SK-N-SH (cell line): ENCODE results near the gene ANKRD44. TPM values are rescaled to one million over a fixed set of nuclear protein-coding genes. Genes with fewer than 3 reads are reported as not detected.
A peak's percentile ranks its signal among the peaks of the same experiment; 100 is the strongest.

ENCODE experiments used
- CTCF ChIA-PET: fragments of 300-600, 350-600 bp; formaldehyde crosslinking; extraction: SDS; loops from one replicate; lab custom pipeline; 2021; lab: Yijun Ruan, JAX
- POLR2A ChIA-PET: fragments of 350-600 bp; sonication (Branson Sonifier 250); formaldehyde crosslinking; extraction: SDS; loops from one replicate; lab custom pipeline; 2020; ENCODE audit warnings: antibody characterized with exemption, inconsistent platforms; lab: Yijun Ruan, JAX
- DNase-seq: peaks from one replicate; pipeline ENCODE4 v3.0.0; 2012
- H2AFZ ChIP-seq: fragments of 200-600 bp; sonication (generic); 2 replicates; pipeline ENCODE4 v1.8.1; 2016; ENCODE audit warnings: antibody characterized with exemption, mild to moderate bottlenecking, low read depth
- H3F3A ChIP-seq: fragments of 200-600 bp; sonication (generic); replicated peaks from 2 replicates; pipeline ENCODE3; 2016; ENCODE audit warnings: antibody characterized with exemption, mild to moderate bottlenecking; ENCODE audit not compliant: insufficient read depth
- H3K27ac ChIP-seq, 2 experiments: fragments of 200-500 bp in 1 of 2; fragments of 200-600 bp in 1 of 2; sonication (Bioruptor generic) in 1 of 2; sonication (generic), shearing (Covaris generic) in 1 of 2; 2 replicates each; pipeline versions ENCODE4 v1.5.1 to v1.6.1; 2014 to 2016; ENCODE audit warnings: low read depth in 2 of 2, inconsistent platforms in 1 of 2, low read length in 1 of 2, mild to moderate bottlenecking in 1 of 2, mixed read lengths in 1 of 2
- H3K27me3 ChIP-seq: fragments of 200-600 bp; sonication (generic), shearing (Covaris generic); 2 replicates; pipeline ENCODE4 v1.6.1; 2016; ENCODE audit warnings: mixed run types; ENCODE audit not compliant: insufficient read depth
- H3K36me3 ChIP-seq, 2 experiments: fragments of 200-500 bp in 1 of 2; fragments of 200-600 bp in 1 of 2; sonication (Bioruptor generic) in 1 of 2; sonication (generic) in 1 of 2; replicated peaks in 1 of 2; 2 replicates each; pipeline versions ENCODE3 to v1.5.1; 2014 to 2016; ENCODE audit warnings: low read length in 1 of 2, mild to moderate bottlenecking in 1 of 2; ENCODE audit not compliant: insufficient read depth in 2 of 2, control insufficient read depth in 1 of 2
- H3K4me1 ChIP-seq, 2 experiments: fragments of 200-500 bp in 1 of 2; fragments of 200-600 bp in 1 of 2; sonication (Bioruptor generic) in 1 of 2; sonication (generic), shearing (Covaris generic) in 1 of 2; 2 replicates each; pipeline versions ENCODE4 v1.5.1 to v1.6.1; 2014 to 2016; ENCODE audit warnings: low read depth in 1 of 2, low read length in 1 of 2, mixed run types in 1 of 2; ENCODE audit not compliant: insufficient read depth in 2 of 2, control insufficient read depth in 1 of 2
- H3K4me2 ChIP-seq: fragments of 200-600 bp; sonication (generic), shearing (Covaris generic); 2 replicates; pipeline ENCODE4 v1.6.1; 2017; ENCODE audit warnings: mixed run types
- H3K4me3 ChIP-seq, 2 experiments: fragments of 200-500 bp in 1 of 2; fragments of 200-600 bp in 1 of 2; sonication (Bioruptor generic) in 1 of 2; sonication (generic), shearing (Covaris generic) in 1 of 2; 2 replicates each; pipeline versions ENCODE4 v1.5.1 to v1.8.1; 2014 to 2016; ENCODE audit warnings: low read depth in 2 of 2, inconsistent platforms in 1 of 2, low read length in 1 of 2, mild to moderate bottlenecking in 1 of 2, mixed read lengths in 1 of 2, moderate library complexity in 1 of 2
- H3K79me2 ChIP-seq: fragments of 200-600 bp; sonication (generic); 2 replicates; pipeline ENCODE4 v1.8.1; 2017; ENCODE audit warnings: mild to moderate bottlenecking; ENCODE audit not compliant: insufficient read depth
- H3K9ac ChIP-seq: fragments of 200-600 bp; sonication (generic); 2 replicates; pipeline ENCODE4 v1.6.1; 2017; ENCODE audit warnings: mixed run types
- H3K9me2 ChIP-seq: fragments of 200-600 bp; sonication (generic); 2 replicates; pipeline ENCODE4 v1.6.1; 2017; ENCODE audit warnings: mixed run types
- H3K9me3 ChIP-seq: fragments of 200-600 bp; sonication (generic); 2 replicates; pipeline ENCODE4 v1.6.1; 2017; ENCODE audit warnings: mixed run types, mild to moderate bottlenecking, moderate library complexity
- H4K20me1 ChIP-seq: fragments of 200-600 bp; sonication (generic); 2 replicates; pipeline ENCODE4 v1.6.1; 2017; ENCODE audit warnings: mild to moderate bottlenecking, mixed run types; ENCODE audit not compliant: insufficient read depth
- ELF1 ChIP-seq: IDR thresholded peaks from 2 replicates; pipeline ENCODE4 v1.4.0; 2012
- EP300 ChIP-seq, 2 experiments: IDR thresholded peaks; 2 replicates each; pipeline versions ENCODE4 v1.4.0 to v1.6.1; 2012; ENCODE audit warnings: borderline replicate concordance in 1 of 2, low read depth in 1 of 2, low read length in 1 of 2
- EZH2phosphoT487 ChIP-seq: fragments of 200-600 bp; sonication (generic); IDR thresholded peaks from 2 replicates; pipeline ENCODE4 v1.6.1; 2017; ENCODE audit warnings: low read depth, mixed run types, mild to moderate bottlenecking, antibody characterized with exemption, moderate library complexity, borderline replicate concordance
- GABPA ChIP-seq: IDR thresholded peaks from 2 replicates; pipeline ENCODE4 v1.4.0; 2012; ENCODE audit warnings: low read depth, mild to moderate bottlenecking
- MEF2A ChIP-seq: IDR thresholded peaks from 2 replicates; pipeline ENCODE4 v1.4.0; 2012; ENCODE audit warnings: low read depth, borderline replicate concordance
- RCOR1 ChIP-seq: fragments of 150-350 bp; IDR thresholded peaks from 2 replicates; pipeline ENCODE4 v1.6.1; 2017; ENCODE audit warnings: antibody characterized with exemption, low read length
- RFX5 ChIP-seq: IDR thresholded peaks from 2 replicates; pipeline ENCODE4 v1.6.1; 2012; ENCODE audit warnings: mild to moderate bottlenecking, improper control_type of control experiment, low read length
- SIN3A ChIP-seq: IDR thresholded peaks from 2 replicates; pipeline ENCODE4 v1.6.1; 2012; ENCODE audit warnings: low read depth, mild to moderate bottlenecking, low read length, moderate library complexity, borderline replicate concordance
- SMC3 ChIP-seq: IDR thresholded peaks from 2 replicates; pipeline ENCODE4 v1.6.1; 2012; ENCODE audit warnings: low read depth, low read length, improper control_type of control experiment
- TEAD4 ChIP-seq: IDR thresholded peaks from 2 replicates; pipeline ENCODE4 v1.4.0; 2012; ENCODE audit warnings: mild to moderate bottlenecking, borderline replicate concordance; ENCODE audit not compliant: insufficient read depth
- WGBS: methylation state at CpG from one replicate; pipeline ENCODE4 v1.1.6; 2017; ENCODE audit warnings: low lambda C conversion rate; 5-methylcytosine and 5-hydroxymethylcytosine counted together
- polyA plus RNA-seq, 3 experiments: library from polyadenylated mRNA; depleted of rRNA; stranded (reverse); fragments of >200 nt; gene quantifications; 2 replicates each; pipeline ENCODE4 v1.2.3, GENCODE V29; 2012
- TF ChIP-seq, protein P1 (sequence below): IDR thresholded peaks from 2 replicates; pipeline ENCODE4 v1.6.1; 2012; ENCODE audit warnings: mild to moderate bottlenecking, low read depth, low read length, moderate library complexity
- TF ChIP-seq, protein P2 (sequence below): IDR thresholded peaks from 2 replicates; pipeline ENCODE4; 2012

ANKRD44 gene
- polyA plus RNA-seq, 1 of the 3 experiments (the other 2 are of a cell fraction), result 12.5 TPM

DNA sequence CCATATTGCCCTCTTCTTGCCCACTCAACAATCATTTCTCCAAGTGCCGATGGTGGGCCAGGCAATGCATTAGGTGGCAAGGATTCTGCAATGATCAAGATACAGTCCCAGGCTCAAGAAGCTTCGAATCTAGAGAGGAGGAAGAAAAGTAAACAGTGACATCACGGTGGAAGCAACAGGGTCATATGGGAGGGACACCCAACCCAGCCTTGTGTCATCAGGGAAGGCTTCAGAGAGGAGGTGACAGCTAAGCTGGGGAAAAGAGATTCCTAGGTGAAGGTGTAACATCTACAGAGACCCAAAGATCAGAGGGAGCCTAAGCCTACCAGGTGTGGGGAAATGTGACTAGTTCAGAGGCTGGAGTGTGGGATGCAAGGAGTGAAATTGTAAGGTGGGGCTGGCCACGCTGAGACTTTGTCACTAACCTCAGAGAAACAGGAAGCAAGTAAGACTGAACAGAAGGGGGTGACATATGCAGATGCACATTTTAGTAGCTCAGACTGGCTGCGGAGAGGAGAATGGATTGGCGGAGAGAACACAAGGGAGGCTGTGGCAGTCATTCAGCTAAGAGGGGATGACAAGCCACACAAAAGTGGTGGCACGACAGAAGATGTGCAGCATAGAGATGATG is 104.9 kb downstream of the ANKRD44 start:
- no peak overlapping the region for H3K4me3 ChIP-seq
- no peak overlapping the region for H2AFZ ChIP-seq
- peak overlapping the region in 1 of 2 experiments; percentile 91; a peak in 1 of 4 replicates for H3K27ac ChIP-seq
- H3K36me3 ChIP-seq, result no peaks in the 10 kb centered on the region
- no peak overlapping the region for H3K4me2 ChIP-seq
- no peaks in the 10 kb centered on the region for H3F3A ChIP-seq
- H3K9ac ChIP-seq, result no peak overlapping the region
- no peak for DNase-seq
- no peaks in the 10 kb centered on the region for H3K9me2 ChIP-seq
- peaks cover 7 to 30% of the 10 kb centered on the region in 2 experiments; a peak in 3 of 4 replicates for H3K4me1 ChIP-seq
- H3K27me3 ChIP-seq, result no peaks in the 10 kb centered on the region
- POLR2A ChIA-PET, result no interaction called here
- TF ChIP-seq, protein P1, sequence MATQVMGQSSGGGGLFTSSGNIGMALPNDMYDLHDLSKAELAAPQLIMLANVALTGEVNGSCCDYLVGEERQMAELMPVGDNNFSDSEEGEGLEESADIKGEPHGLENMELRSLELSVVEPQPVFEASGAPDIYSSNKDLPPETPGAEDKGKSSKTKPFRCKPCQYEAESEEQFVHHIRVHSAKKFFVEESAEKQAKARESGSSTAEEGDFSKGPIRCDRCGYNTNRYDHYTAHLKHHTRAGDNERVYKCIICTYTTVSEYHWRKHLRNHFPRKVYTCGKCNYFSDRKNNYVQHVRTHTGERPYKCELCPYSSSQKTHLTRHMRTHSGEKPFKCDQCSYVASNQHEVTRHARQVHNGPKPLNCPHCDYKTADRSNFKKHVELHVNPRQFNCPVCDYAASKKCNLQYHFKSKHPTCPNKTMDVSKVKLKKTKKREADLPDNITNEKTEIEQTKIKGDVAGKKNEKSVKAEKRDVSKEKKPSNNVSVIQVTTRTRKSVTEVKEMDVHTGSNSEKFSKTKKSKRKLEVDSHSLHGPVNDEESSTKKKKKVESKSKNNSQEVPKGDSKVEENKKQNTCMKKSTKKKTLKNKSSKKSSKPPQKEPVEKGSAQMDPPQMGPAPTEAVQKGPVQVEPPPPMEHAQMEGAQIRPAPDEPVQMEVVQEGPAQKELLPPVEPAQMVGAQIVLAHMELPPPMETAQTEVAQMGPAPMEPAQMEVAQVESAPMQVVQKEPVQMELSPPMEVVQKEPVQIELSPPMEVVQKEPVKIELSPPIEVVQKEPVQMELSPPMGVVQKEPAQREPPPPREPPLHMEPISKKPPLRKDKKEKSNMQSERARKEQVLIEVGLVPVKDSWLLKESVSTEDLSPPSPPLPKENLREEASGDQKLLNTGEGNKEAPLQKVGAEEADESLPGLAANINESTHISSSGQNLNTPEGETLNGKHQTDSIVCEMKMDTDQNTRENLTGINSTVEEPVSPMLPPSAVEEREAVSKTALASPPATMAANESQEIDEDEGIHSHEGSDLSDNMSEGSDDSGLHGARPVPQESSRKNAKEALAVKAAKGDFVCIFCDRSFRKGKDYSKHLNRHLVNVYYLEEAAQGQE, result no peak
- CTCF ChIA-PET, result interaction anchor here (0.9 to 1.3 kb wide), 3 partner anchors 45 to 104 kb away, joined by 3 to 4 read pairs (median 3); no protein-coding TSS in a partner anchor
- no peaks in the 10 kb centered on the region for H4K20me1 ChIP-seq
- H3K9me3 ChIP-seq, result no peaks in the 10 kb centered on the region
- H3K79me2 ChIP-seq, result no peaks in the 10 kb centered on the region; the same call in 1 of the 2 replicates
- 80% methylated on average over 7 of the region's 7 CpGs for WGBS

GRCh38 chr2:197204519-197205250 is 105.9 kb downstream of the ANKRD44 start:
- H3K79me2 ChIP-seq, result no peaks in the 10 kb centered on the region; the same call in 1 of the 2 replicates
- 34% methylated on average over 5 of the region's 5 CpGs for WGBS
- no peaks in the 10 kb centered on the region for H3K36me3 ChIP-seq
- no peak overlapping the region for H3K4me3 ChIP-seq
- peaks cover 7 to 36% of the 10 kb centered on the region in 2 experiments; a peak in 3 of 4 replicates for H3K4me1 ChIP-seq
- H3K4me2 ChIP-seq, result peak overlapping the region; percentile 4; the same call in 1 of the 2 replicates
- no peaks in the 10 kb centered on the region for H3K27me3 ChIP-seq
- DNase-seq, result no peak
- peak overlapping the region in 1 of 2 experiments; percentile 91; a peak in 3 of 4 replicates for H3K27ac ChIP-seq
- no peak overlapping the region for H3K9ac ChIP-seq
- POLR2A ChIA-PET, result interaction anchor here (1.4 kb wide), 1 partner anchor 43 kb away, joined by 3 read pairs; no protein-coding TSS in a partner anchor
- TF ChIP-seq, protein P2, sequence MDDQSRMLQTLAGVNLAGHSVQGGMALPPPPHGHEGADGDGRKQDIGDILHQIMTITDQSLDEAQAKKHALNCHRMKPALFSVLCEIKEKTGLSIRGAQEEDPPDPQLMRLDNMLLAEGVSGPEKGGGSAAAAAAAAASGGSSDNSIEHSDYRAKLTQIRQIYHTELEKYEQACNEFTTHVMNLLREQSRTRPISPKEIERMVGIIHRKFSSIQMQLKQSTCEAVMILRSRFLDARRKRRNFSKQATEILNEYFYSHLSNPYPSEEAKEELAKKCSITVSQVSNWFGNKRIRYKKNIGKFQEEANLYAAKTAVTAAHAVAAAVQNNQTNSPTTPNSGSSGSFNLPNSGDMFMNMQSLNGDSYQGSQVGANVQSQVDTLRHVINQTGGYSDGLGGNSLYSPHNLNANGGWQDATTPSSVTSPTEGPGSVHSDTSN, result no peak
- TF ChIP-seq RCOR1 (0 out of 2 replicates have a peak, but pooled peaks have one; percentile 25), RFX5 (no peak), ELF1 (no peak), GABPA (no peak), SIN3A (no peak), TEAD4 (no peak), EP300 (IDR thresholded peaks at IDR 0.05; ENCODE audit: borderline replicate concordance in 1 of 2, low read depth in 1 of 2, low read length in 1 of 2) (no peak), MEF2A (no peak), SMC3 (no peak), EZH2phosphoT487 (no peak)
- TF ChIP-seq, protein P1, result peak; percentile 75
- no peaks in the 10 kb centered on the region for H4K20me1 ChIP-seq
- CTCF ChIA-PET, result interaction anchor here (1.0 to 1.7 kb wide), 4 partner anchors 9 to 105 kb away, joined by 4 to 9 read pairs (median 4); no protein-coding TSS in a partner anchor
- H2AFZ ChIP-seq, result no peak overlapping the region
- no peaks in the 10 kb centered on the region for H3K9me3 ChIP-seq
- no peaks in the 10 kb centered on the region for H3K9me2 ChIP-seq
- H3F3A ChIP-seq, result no peaks in the 10 kb centered on the region
